Endothelial cell of umbilical vein (primary cell): ENCODE results near the gene GTF2IRD2. TPM values are rescaled to one million over a fixed set of nuclear protein-coding genes. Genes with fewer than 3 reads are reported as not detected.
"Not testable (repeated sequence)": the region's sequence is repeated elsewhere in the genome, so short reads cannot be mapped to it uniquely, and the experiment has no call there.

Experiments
- BruUV-seq: library from RNA; stranded (reverse); fragments of 400-500 nt; replicated peaks from 2 replicates; lab custom pipeline; 2021; lab: Mats Ljungman, UMichigan
- CTCF ChIA-PET: fragments of 300-600, 350-600 bp; sonication (Branson Sonifier 250); formaldehyde crosslinking; loops from one replicate; lab custom pipeline; 2021; ENCODE audit warnings: antibody characterized with exemption, inconsistent platforms; lab: Charles Lee
- POLR2A ChIA-PET: fragments of 300-600, 350-600 bp; sonication (Branson Sonifier 250); formaldehyde crosslinking; loops from one replicate; lab custom pipeline; 2021; ENCODE audit warnings: antibody characterized with exemption, inconsistent platforms; lab: Charles Lee
- DNase-seq: peaks from one replicate; pipeline ENCODE4 v3.0.0-alpha.2; 2011; ENCODE audit warnings: low read depth, low spot score
- FAIRE-seq: peaks from 2 replicates; lab custom pipeline; 2011; peaks lifted over from hg19 to GRCh38; lab: Jason Lieb, UNC
- H2AFZ ChIP-seq: 2 replicates; pipeline ENCODE4 v1.6.0; 2012; ENCODE audit warnings: low read depth, low read length, control low read depth, inconsistent platforms
- H3K27ac ChIP-seq: 2 replicates; pipeline ENCODE4 v1.5.1; 2011; ENCODE audit warnings: low read depth, mild to moderate bottlenecking, control low read depth, low read length, moderate library complexity; ENCODE audit not compliant: insufficient read depth
- H3K27me3 ChIP-seq, 2 experiments: 2 replicates each; pipeline versions ENCODE4 v1.6.0 to v1.6.1; 2011; ENCODE audit warnings: low read length in 2 of 2, mixed read lengths in 1 of 2; ENCODE audit not compliant: control insufficient read depth in 2 of 2, insufficient read depth in 2 of 2
- H3K36me3 ChIP-seq, 2 experiments: 2 replicates in 1 of 2; 3 replicates in 1 of 2; pipeline ENCODE4 v1.5.1; 2011; ENCODE audit warnings: low read length in 2 of 2, mild to moderate bottlenecking in 1 of 2, moderate library complexity in 1 of 2; ENCODE audit not compliant: control insufficient read depth in 2 of 2, insufficient read depth in 2 of 2; ENCODE audit errors: extremely low read depth in 1 of 2
- H3K4me1 ChIP-seq: 3 replicates; pipeline ENCODE4 v1.5.1; 2011; ENCODE audit warnings: mild to moderate bottlenecking, low read length; ENCODE audit not compliant: control insufficient read depth, insufficient read depth; ENCODE audit errors: extremely low read depth
- H3K4me2 ChIP-seq: 2 replicates; pipeline ENCODE4 v1.6.1; 2011; ENCODE audit warnings: low read length, control low read depth, mixed read lengths; ENCODE audit not compliant: insufficient read depth
- H3K4me3 ChIP-seq, 3 experiments: fragments of 200-600 bp in 1 of 3; sonication (generic), shearing (Covaris generic) in 1 of 3; replicated peaks in 1 of 3; 2 replicates each; pipeline ENCODE4 v1.5.1; 2011 to 2016; ENCODE audit warnings: control low read depth in 3 of 3, low read length in 3 of 3, mild to moderate bottlenecking in 2 of 3, inconsistent platforms in 1 of 3, low read depth in 1 of 3, moderate library complexity in 1 of 3; ENCODE audit not compliant: insufficient read depth in 1 of 3
- H3K79me2 ChIP-seq: 2 replicates; pipeline ENCODE4 v1.6.0; 2012; ENCODE audit warnings: low read length, inconsistent platforms; ENCODE audit not compliant: control insufficient read depth, insufficient read depth
- H3K9ac ChIP-seq: replicated peaks from 2 replicates; pipeline ENCODE3; 2011; ENCODE audit warnings: low read length, control low read depth; ENCODE audit not compliant: insufficient read depth; ENCODE audit errors: extremely low read depth
- H3K9me1 ChIP-seq: replicated peaks from 3 replicates; pipeline ENCODE4 v1.6.0; 2011; ENCODE audit warnings: mild to moderate bottlenecking, low read length; ENCODE audit not compliant: control insufficient read depth, insufficient read depth; ENCODE audit errors: extremely low read depth
- H3K9me3 ChIP-seq: replicated peaks from 2 replicates; pipeline ENCODE4 v1.5.1; 2012; ENCODE audit warnings: low read length, inconsistent platforms; ENCODE audit not compliant: control insufficient read depth, insufficient read depth
- H4K20me1 ChIP-seq: replicated peaks from 2 replicates; pipeline ENCODE3; 2011; ENCODE audit warnings: mild to moderate bottlenecking, low read length; ENCODE audit not compliant: control insufficient read depth, insufficient read depth; ENCODE audit errors: extremely low read depth
- dilution Hi-C: fragments of 300-500 bp; cut with MboI; formaldehyde crosslinking; loops from one replicate; pipeline ENCODE4 v1.15.0; 2019; ENCODE audit warnings: low sequenced_read_pairs; ENCODE audit not compliant: extremely low pct_ligation_motif_present
- intact Hi-C: fragments of 100-400 bp; cut with micrococcal nuclease; formaldehyde crosslinking; loops from one replicate; pipeline ENCODE4 v1.10.0; 2022
- polyA plus RNA-seq, 4 experiments: library from polyadenylated mRNA; depleted of rRNA in 3 of 4; stranded (reverse) in 3 of 4; unstranded in 1 of 4; fragments of >200 nt; gene quantifications; 2 replicates each; pipeline versions ENCODE4 v1.2.1 to v1.2.3, GENCODE V29; 2011 to 2012; ENCODE audit warnings: missing spikeins in 1 of 4
- small RNA-seq: library from RNA; depleted of rRNA; stranded (forward); fragments of <200 nt; gene quantifications from one replicate; pipeline ENCODE3, GENCODE V24; 2012; ENCODE audit warnings: low replicate concordance, low read depth; ENCODE audit not compliant: insufficient read depth, insufficient read length
- total RNA-seq: library from RNA; stranded (reverse); gene quantifications from 2 replicates; pipeline ENCODE4 v1.2.3, GENCODE V29; 2021

The GTF2IRD2 gene
- total and polyA plus RNA-seq, 2 donors (not counting 3 experiments of a cell fraction or from before 2014, with no cell fraction given), result 5.2 to 10.0 TPM

- H3K27ac ChIP-seq, FAIRE-seq, DNase-seq, POLR2A ChIA-PET, H3K36me3 ChIP-seq, dilution Hi-C loops, H3K4me1 ChIP-seq, intact Hi-C loops, H3K4me2 ChIP-seq, H2AFZ ChIP-seq, H3K4me3 ChIP-seq, H3K27me3 ChIP-seq, BruUV-seq, H3K9ac ChIP-seq, H3K9me1 ChIP-seq, H4K20me1 ChIP-seq, CTCF ChIA-PET, H3K79me2 ChIP-seq, H3K9me3 ChIP-seq: not testable (repeated sequence)
Measured at GRCh38 chr7:74756673-74757072, 94.7 kb downstream of the GTF2IRD2 start.

GRCh38 chr7:74753921-74754482 is 97.4 kb downstream of the GTF2IRD2 start:
- H3K9me3 ChIP-seq, dilution Hi-C loops, H3K9me1 ChIP-seq, H3K4me2 ChIP-seq, H3K79me2 ChIP-seq, DNase-seq, H3K4me3 ChIP-seq, FAIRE-seq, H4K20me1 ChIP-seq, H3K9ac ChIP-seq, BruUV-seq, H3K36me3 ChIP-seq, intact Hi-C loops, H2AFZ ChIP-seq, H3K4me1 ChIP-seq, POLR2A ChIA-PET, CTCF ChIA-PET, H3K27me3 ChIP-seq, H3K27ac ChIP-seq: not testable (repeated sequence)

Small RNA genes lying within 50 kb of the gene (small RNA-seq; reads per million reads assigned to genes)
- gene RF00019, result not detected

Other genes starting within 250 kb of the GTF2IRD2 start
- gene GTF2I, start 193.9 kb downstream of the GTF2IRD2 start, total RNA-seq, result 242 and 245 TPM in 2 replicates
- gene GTF2I, start 193.9 kb downstream of the GTF2IRD2 start, polyA plus RNA-seq, result 47.6 and 68.6 TPM in 2 replicates
- gene NCF1, start 77.6 kb downstream of the GTF2IRD2 start, total RNA-seq, result not detected in 2 replicates
- gene NCF1, start 77.6 kb downstream of the GTF2IRD2 start, polyA plus RNA-seq, result 0.08 TPM in 1 of 2 replicates, not detected in the other
- 25.1 and 25.5 TPM in 2 replicates for gene CASTOR2, start 113.1 kb upstream of the GTF2IRD2 start, total RNA-seq
- gene CASTOR2, start 113.1 kb upstream of the GTF2IRD2 start, polyA plus RNA-seq, result 9.6 and 10.1 TPM in 2 replicates
- 46.1 and 53.4 TPM in 2 replicates for gene RCC1L, start 222.2 kb upstream of the GTF2IRD2 start, total RNA-seq
- gene RCC1L, start 222.2 kb upstream of the GTF2IRD2 start, polyA plus RNA-seq, result 30.1 and 44.7 TPM in 2 replicates
- 21.3 and 30.5 TPM in 2 replicates for gene GTF2IRD2B, start 241.0 kb upstream of the GTF2IRD2 start, total RNA-seq
- 22.1 and 26.7 TPM in 2 replicates for gene GTF2IRD2B, start 241.0 kb upstream of the GTF2IRD2 start, polyA plus RNA-seq